Thyroid gland (tissue), 4 donors: ENCODE results near the gene FAM168A. TPM values are rescaled to one million over a fixed set of nuclear protein-coding genes. Genes with fewer than 3 reads are reported as not detected.

Experiments
- DNase-seq, 2 donors: peaks; one replicate each; pipeline ENCODE4 v3.0.0-alpha.2; 2019
- H3K27ac ChIP-seq, 3 donors: fragments of 200-600 bp; sonication (generic); 1 replicate in 2 of 3; 2 replicates in 1 of 3; pipeline ENCODE4 v1.5.1; 2016 to 2019; ENCODE audit warnings: mild to moderate bottlenecking in 1 of 3, moderate library complexity in 1 of 3
- H3K27me3 ChIP-seq: fragments of 200-600 bp; sonication (generic); one replicate; pipeline ENCODE4 v1.5.1; 2019
- H3K36me3 ChIP-seq, 2 donors: fragments of 200-600 bp; sonication (generic); one replicate each; pipeline ENCODE4 v1.5.1; 2016 to 2019
- H3K4me1 ChIP-seq, 2 donors: fragments of 200-600 bp; sonication (generic); one replicate each; pipeline ENCODE4 v1.5.1; 2017 to 2019
- H3K4me3 ChIP-seq, 3 donors: fragments of 200-600 bp; sonication (generic); replicated peaks in 1 of 3; 1 replicate in 2 of 3; 2 replicates in 1 of 3; pipeline ENCODE4 v1.5.1; 2016; ENCODE audit warnings: mild to moderate bottlenecking in 1 of 3
- H3K9me3 ChIP-seq: fragments of 200-600 bp; sonication (generic); one replicate; pipeline ENCODE4 v1.5.1; 2017
- CTCF ChIP-seq, 6 experiments: fragments of 200-600 bp in 3 of 6; fragments of 450-650 bp in 3 of 6; sonication (generic) in 3 of 6; IDR thresholded peaks; one replicate each; pipeline ENCODE4 v1.5.1; 2016 to 2019; ENCODE audit warnings: antibody characterized with exemption in 6 of 6, mild to moderate bottlenecking in 2 of 6, inconsistent platforms in 1 of 6, moderate library complexity in 1 of 6
- POLR2A ChIP-seq, 2 donors: fragments of 450-650 bp; IDR thresholded peaks; one replicate each; pipeline ENCODE4 v1.6.1; 2017; ENCODE audit warnings: antibody characterized with exemption in 2 of 2, mild to moderate bottlenecking in 2 of 2, moderate library complexity in 1 of 2
- WGBS, 2 donors: methylation state at CpG; one replicate each; pipeline ENCODE4 v1.1.5; 2017; 5-methylcytosine and 5-hydroxymethylcytosine counted together
- intact Hi-C: fragments of 100-400 bp; cut with DNase I; formaldehyde crosslinking; loops from one replicate; pipeline ENCODE4 v1.15.1; 2023
- total RNA-seq, 4 donors: library from RNA; depleted of rRNA; stranded (reverse); fragments of >200 nt; gene quantifications; one replicate each; pipeline ENCODE4 v1.2.3, GENCODE V29; 2016

The FAM168A gene
- total RNA-seq, 4 donors from 2014 or later, result 32.7 to 51.0 (median 40.2) TPM

GRCh38 chr11:73423506-73423905 lies 174.4 kb downstream of the FAM168A start:
- TF ChIP-seq CTCF (IDR thresholded peaks at IDR 0.05), result no peak
- no peak for TF ChIP-seq POLR2A (IDR thresholded peaks at IDR 0.05)
- no peaks in the 10 kb centered on the region for H3K36me3 ChIP-seq
- H3K9me3 ChIP-seq, result no peaks in the 10 kb centered on the region
- H3K4me3 ChIP-seq, result no peak overlapping the region
- intact Hi-C loops, result no loop called here
- no peak for DNase-seq
- H3K4me1 ChIP-seq, result peaks cover 0 to 5% of the 10 kb centered on the region in 2 donors
- H3K27me3 ChIP-seq, result no peaks in the 10 kb centered on the region
- 91 to 95% methylated on average over 3 of the region's 3 CpGs for WGBS, 2 donors
- H3K27ac ChIP-seq, result no peak overlapping the region

- Histone ChIP-seq H3K4me3 (no peak overlapping the region), H3K27me3 (no peaks in the 10 kb centered on the region), H3K4me1 (peaks cover 0 to 5% of the 10 kb centered on the region in 2 donors), H3K36me3 (no peaks in the 10 kb centered on the region), H3K9me3 (no peaks in the 10 kb centered on the region), H3K27ac (no peak overlapping the region)
- intact Hi-C loops, result no loop called here
- WGBS, 2 donors, result 94 to 95% methylated on average over 4 of the region's 4 CpGs
- no peak for TF ChIP-seq CTCF (IDR thresholded peaks at IDR 0.05)
- no peak for TF ChIP-seq POLR2A (IDR thresholded peaks at IDR 0.05)
- no peak for DNase-seq
Measured at GRCh38 chr11:73422886-73423285, 175.0 kb downstream of the FAM168A start.

GRCh38 chr11:73420136-73420535 lies 177.8 kb downstream of the FAM168A start:
- intact Hi-C loops, result no loop called here
- TF ChIP-seq CTCF (IDR thresholded peaks at IDR 0.05) (no peak), POLR2A (IDR thresholded peaks at IDR 0.05) (no peak)

GRCh38 chr11:73416786-73417185 lies 181.1 kb downstream of the FAM168A start:
- Histone ChIP-seq H3K27me3 (no peaks in the 10 kb centered on the region), H3K27ac (no peak overlapping the region), H3K4me3 (no peak overlapping the region), H3K4me1 (no peaks in the 10 kb centered on the region), H3K36me3 (no peaks in the 10 kb centered on the region), H3K9me3 (no peaks in the 10 kb centered on the region)
- no peak for DNase-seq
- TF ChIP-seq POLR2A (IDR thresholded peaks at IDR 0.05), result no peak
- no peak for TF ChIP-seq CTCF (IDR thresholded peaks at IDR 0.05)
- 86 to 95% methylated on average over 2 of the region's 2 CpGs for WGBS, 2 donors
- intact Hi-C loops, result no loop called here

More at GRCh38 chr11:73420136-73420535, 177.8 kb downstream of the FAM168A start:
- Histone ChIP-seq H3K36me3 (no peaks in the 10 kb centered on the region), H3K4me1 (no peaks in the 10 kb centered on the region), H3K27me3 (no peaks in the 10 kb centered on the region), H3K4me3 (no peak overlapping the region), H3K27ac (no peak overlapping the region), H3K9me3 (no peaks in the 10 kb centered on the region)
- DNase-seq, result no peak

- DNase-seq, result no peak
- H3K4me1 ChIP-seq, result no peaks in the 10 kb centered on the region
- no peak for TF ChIP-seq POLR2A (IDR thresholded peaks at IDR 0.05)
- no peak for TF ChIP-seq CTCF (IDR thresholded peaks at IDR 0.05)
- no peak overlapping the region for H3K4me3 ChIP-seq
- H3K27me3 ChIP-seq, result no peaks in the 10 kb centered on the region
- H3K9me3 ChIP-seq, result no peaks in the 10 kb centered on the region
- intact Hi-C loops, result no loop called here
- H3K27ac ChIP-seq, result no peak overlapping the region
- 90 to 92% methylated on average over 4 of the region's 4 CpGs for WGBS, 2 donors
- H3K36me3 ChIP-seq, result no peaks in the 10 kb centered on the region
Measured at GRCh38 chr11:73415854-73416615, 181.9 kb downstream of the FAM168A start.
